Astrocyte (in vitro differentiated cells and primary cell): ENCODE measurements around the gene TMEM63B.
"Not testable (repeated sequence)": the region's sequence is repeated elsewhere in the genome, so short reads cannot be mapped to it uniquely, and the experiment has no call there.

Experiments used
- EZH2 ChIP-seq: IDR thresholded peaks from 2 replicates; pipeline ENCODE4 v1.6.1; 2012; ENCODE audit warnings: mild to moderate bottlenecking, low read length, inconsistent platforms; ENCODE audit not compliant: insufficient read depth
- TF ChIP-seq, protein P1 (sequence below): IDR thresholded peaks from 2 replicates; pipeline ENCODE4 v1.5.1; 2011; ENCODE audit warnings: low read depth, mild to moderate bottlenecking, inconsistent platforms, low read length, moderate library complexity; ENCODE audit not compliant: insufficient read depth

DNA sequence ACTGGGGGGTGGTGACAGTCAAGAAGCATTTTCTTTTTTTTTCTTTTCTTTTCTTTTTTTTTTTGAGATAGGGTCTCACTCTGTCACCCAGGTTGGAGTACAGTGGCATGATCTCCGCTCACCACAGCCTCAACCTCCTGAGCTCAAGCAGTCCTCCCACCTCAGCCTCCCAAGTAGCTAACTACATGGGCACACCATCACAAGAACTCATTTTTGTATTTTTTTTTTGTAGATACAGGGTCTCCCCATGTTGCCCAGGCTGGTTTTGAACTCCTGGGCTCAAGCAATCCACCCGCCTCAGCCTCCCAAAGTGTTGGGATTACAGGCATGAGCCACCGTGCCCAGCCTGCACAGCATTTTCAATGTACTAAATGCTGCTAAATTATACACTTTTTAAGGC is 36.0 kb upstream of the TMEM63B start:
- TF ChIP-seq, protein P1, sequence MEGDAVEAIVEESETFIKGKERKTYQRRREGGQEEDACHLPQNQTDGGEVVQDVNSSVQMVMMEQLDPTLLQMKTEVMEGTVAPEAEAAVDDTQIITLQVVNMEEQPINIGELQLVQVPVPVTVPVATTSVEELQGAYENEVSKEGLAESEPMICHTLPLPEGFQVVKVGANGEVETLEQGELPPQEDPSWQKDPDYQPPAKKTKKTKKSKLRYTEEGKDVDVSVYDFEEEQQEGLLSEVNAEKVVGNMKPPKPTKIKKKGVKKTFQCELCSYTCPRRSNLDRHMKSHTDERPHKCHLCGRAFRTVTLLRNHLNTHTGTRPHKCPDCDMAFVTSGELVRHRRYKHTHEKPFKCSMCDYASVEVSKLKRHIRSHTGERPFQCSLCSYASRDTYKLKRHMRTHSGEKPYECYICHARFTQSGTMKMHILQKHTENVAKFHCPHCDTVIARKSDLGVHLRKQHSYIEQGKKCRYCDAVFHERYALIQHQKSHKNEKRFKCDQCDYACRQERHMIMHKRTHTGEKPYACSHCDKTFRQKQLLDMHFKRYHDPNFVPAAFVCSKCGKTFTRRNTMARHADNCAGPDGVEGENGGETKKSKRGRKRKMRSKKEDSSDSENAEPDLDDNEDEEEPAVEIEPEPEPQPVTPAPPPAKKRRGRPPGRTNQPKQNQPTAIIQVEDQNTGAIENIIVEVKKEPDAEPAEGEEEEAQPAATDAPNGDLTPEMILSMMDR, result not testable (repeated sequence)
- TF ChIP-seq EZH2, result not testable (repeated sequence)
